GM12874 (cell line): ENCODE measurements around the gene MED22.

Experiments used
- CTCF ChIP-seq: IDR thresholded peaks from 2 replicates; pipeline ENCODE4 v1.5.1; 2011; ENCODE audit warnings: low read depth, mild to moderate bottlenecking, control low read depth, low read length, moderate library complexity; ENCODE audit not compliant: insufficient read depth

The MED22 gene

GRCh38 chr9:133344979-133345378 lies 3.0 kb downstream of the MED22 start:
- TF ChIP-seq CTCF, result no peak

- TF ChIP-seq CTCF, result no peak
Measured at GRCh38 chr9:133344071-133344470, 3.9 kb downstream of the MED22 start.

GRCh38 chr9:133342570-133342969 lies 5.4 kb downstream of the MED22 start:
- TF ChIP-seq CTCF, result 0 out of 2 replicates have a peak, but pooled peaks have one; percentile 32

- 0 out of 2 replicates have a peak, but pooled peaks have one; percentile 27 for TF ChIP-seq CTCF
Measured at GRCh38 chr9:133342069-133342406, 5.9 kb downstream of the MED22 start.

- TF ChIP-seq CTCF, result no peak
Measured at GRCh38 chr9:133341369-133342068, 6.4 kb downstream of the MED22 start.

- TF ChIP-seq CTCF, result no peak
Measured at GRCh38 chr9:133340916-133341315, 7.0 kb downstream of the MED22 start.

GRCh38 chr9:133340256-133340655 lies 7.7 kb downstream of the MED22 start:
- TF ChIP-seq CTCF, result no peak
